HG03442 (cell line): Measurements from ENCODE around the gene ZNF175.

Experiments
- ATAC-seq: cut with Tn5 transposase; IDR thresholded peaks from one replicate; pipeline ENCODE4 v1.9.1; 2021; ENCODE audit warnings: mild to moderate bottlenecking, moderate library complexity; ENCODE audit not compliant: unreplicated experiment

ZNF175 gene

DNA sequence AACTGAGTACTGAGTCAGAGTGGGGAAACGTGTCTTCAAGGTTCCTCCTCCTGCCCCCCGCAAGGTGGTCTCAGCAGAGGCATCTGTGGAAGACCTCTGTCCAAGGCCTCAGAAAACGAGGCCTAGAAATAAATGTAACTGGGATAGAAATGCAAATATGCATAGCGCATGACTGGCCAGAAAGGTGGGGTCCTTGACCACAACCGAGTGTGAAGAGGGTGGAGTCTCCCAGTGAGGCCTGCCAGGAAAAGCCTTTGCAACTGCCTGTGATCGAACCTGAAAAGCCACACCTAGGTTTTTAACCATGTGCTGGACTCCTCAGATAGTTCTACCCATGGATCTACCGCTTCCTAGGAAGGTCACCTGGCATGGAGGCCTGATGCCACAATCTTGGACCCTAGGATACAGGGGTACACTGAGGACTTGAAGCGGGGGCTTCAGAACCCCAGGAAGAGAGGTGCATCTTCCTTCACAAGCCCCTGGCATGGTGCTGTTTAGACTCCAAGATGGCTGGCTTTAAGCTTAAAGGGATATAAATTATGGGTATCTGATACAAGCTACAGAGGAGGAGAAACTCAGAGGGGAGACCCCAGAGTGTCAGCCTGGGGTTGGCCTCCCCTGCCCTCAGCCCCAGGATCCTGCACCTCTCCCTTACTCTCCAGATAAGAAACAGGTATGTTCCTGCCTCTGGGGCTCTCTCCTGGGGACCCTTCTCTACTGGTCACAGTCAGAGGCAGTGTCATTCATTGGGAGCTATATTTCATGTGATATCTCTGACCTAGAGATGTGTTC lies 21.4 kb upstream of the ZNF175 start:
- no peak for ATAC-seq

DNA sequence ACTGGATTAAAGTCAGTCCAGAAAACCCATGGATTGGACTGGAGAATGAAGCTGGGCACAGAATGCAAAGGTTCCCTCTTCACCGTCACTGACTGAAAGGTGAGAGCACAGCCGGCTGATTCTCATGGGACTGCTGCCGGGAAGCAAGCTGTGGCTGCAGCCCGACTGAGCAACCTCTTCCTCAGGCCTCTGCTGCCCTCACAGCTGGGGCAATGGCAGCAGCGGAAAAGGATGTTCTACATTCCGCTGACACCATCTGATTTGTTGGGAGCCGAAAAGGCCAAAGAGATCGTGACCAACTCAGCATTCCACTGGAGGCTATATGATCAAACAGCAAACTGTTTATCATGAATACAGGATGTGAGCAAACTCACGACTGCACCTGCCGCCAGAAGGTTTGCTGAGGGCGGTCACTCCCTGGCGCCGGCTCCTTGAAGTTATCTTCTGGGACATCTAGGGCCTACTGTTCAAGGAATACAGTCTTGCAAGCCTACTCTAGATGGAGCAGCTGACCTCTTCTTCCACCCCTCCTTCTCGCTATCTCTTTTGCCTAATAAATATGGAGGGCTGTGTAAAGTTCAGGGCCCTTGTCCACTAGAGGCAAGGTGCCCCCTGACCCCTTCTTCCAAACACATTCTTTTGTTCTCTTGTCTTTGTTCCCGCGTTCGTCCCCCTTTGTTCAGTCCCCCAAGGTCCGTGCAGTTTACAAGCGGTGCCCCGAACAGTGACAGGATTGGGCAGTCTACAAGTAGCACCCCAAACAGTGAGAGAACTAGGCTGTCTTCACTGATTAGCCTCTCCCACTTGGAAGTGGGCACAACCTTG lies 20.0 kb upstream of the ZNF175 start:
- ATAC-seq, result no peak

DNA sequence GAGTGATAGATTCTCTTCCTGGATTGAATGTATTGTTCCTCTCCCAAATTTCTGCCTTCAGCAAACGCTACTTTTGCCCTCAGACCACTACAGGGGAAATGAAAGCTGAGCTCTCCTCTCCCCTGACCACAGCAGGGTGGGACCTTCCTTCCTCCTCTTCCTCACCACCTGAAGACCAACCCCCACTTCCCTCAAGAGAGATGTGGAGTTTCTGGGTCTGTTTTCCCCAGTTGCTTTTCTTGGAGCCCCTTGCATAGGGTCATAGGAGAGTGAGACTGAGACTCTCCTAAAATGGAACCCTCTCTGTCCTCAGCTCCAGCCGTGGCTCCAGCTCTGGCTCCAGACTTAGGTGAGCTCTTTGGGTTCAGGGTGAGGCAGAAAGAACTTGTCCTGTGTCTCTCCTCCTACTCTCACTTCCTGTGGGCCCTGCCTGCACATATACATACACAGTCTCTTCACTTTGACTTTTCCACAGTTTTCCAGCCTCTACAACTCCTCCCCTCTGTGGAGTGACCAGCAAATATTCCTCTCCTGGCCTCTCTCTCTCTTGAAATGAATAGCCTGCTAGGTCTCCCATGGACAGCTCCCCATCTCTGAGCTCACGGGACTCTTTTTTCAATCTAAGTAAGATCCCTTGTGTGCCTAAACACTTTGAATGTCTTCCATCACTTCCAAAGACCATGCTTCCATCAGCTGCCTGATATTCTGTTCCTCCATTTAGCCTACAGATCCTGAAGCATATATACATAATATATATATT lies 19.2 kb upstream of the ZNF175 start:
- ATAC-seq, result no peak

DNA sequence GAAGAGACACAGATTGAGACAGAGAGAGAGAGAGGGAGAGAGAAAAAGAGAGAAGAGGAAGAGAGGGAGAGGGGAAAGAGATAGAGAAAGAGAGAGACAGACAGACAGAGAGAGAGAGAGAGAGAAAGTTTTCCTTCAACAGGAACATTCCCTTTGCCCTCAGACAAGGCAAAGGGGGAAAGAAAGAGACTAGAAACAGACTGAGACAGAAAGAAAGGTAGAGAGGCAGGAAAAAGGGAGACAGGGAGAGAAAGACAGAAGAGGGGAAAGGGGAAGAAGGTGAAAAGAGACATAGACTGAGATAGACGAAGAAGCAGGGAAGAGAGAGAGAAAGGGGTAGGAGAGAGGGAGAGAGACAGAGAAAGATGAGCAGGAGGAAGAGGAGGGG lies 18.5 kb upstream of the ZNF175 start:
- ATAC-seq, result no peak

GRCh38 chr19:51552996-51553725 lies 17.9 kb upstream of the ZNF175 start:
- ATAC-seq, result no peak

DNA sequence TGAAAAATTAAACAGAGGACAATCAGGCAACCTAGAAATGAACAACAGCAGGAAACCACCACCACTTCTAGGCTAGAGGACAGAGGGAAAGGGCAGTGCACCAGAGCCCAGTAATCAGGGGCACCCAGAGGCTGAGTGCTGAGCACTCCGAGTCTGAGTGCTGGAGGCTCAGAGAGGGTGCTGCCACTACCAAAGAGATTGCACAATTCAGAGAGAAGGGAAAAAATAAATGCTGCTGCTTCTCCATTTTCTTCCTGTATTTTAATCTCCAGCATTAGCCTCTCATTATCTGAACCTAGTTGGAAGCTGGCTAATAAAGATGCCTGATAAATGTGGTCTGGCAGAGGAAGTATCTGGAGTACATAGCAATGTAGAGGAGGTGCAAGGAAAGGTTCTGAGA lies 11.8 kb upstream of the ZNF175 start:
- no peak for ATAC-seq

- no peak for ATAC-seq
Observed at GRCh38 chr19:51560339-51560738, 10.7 kb upstream of the ZNF175 start.

GRCh38 chr19:51564791-51565190 lies 6.3 kb upstream of the ZNF175 start:
- ATAC-seq, result no peak

DNA sequence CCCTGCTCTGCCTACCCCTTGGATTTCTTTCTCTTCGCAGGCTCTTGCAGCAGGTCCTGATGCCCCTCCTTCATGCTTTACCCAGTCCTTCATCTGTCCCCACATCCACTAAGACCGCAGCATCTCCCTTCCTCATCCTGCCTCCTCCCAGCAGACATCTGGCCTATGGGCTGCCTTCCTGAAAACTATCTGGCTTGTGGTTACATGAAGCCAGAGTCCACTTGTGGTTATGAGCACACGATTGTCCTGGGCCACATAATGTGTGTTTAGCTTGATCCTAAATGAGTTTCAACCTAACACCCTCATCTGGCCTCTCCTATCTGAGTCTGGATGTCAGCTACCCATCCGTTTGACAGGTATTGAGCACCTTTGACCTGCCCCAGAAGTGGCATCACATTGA lies 5.5 kb upstream of the ZNF175 start:
- ATAC-seq, result no peak

DNA sequence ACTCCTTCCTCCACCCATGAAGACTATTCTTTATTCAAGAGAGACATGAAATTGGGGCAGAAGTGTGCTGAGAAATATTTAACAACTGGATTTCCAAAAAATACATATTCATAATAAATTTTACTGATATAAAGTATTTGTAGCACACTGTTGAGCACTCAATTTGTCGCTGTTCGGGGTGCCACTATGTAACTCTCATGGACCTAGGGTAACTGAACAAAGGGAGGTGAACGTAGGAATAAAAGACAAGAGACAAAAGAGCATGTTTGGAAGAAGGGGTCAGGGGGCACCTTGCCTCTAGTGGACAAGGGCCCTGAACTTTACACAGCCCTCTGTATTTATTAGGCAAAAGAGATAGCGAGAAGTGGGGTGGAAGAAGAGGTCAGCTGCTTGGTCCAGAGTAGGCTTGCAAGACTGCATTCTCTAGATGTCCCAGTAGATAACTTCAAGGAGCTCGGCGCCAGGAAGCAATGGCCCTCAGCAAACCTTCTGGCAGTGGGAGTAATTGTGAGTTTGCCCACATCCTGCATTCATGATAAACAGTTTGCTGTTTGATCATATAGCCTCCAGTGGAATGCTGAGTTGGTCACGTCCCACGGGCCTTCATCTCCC lies 4.5 kb upstream of the ZNF175 start:
- ATAC-seq, result no peak

GRCh38 chr19:51567583-51567982 lies 3.5 kb upstream of the ZNF175 start:
- ATAC-seq, result no peak

- no peak for ATAC-seq
Observed at GRCh38 chr19:51568456-51568855, 2.6 kb upstream of the ZNF175 start.

GRCh38 chr19:51571599-51571998 lies 516 bp downstream of the ZNF175 start:
- no peak for ATAC-seq

GRCh38 chr19:51572410-51572809 lies 1.3 kb downstream of the ZNF175 start:
- ATAC-seq, result no peak

- ATAC-seq, result no peak
Observed at GRCh38 chr19:51572908-51573307, 1.8 kb downstream of the ZNF175 start.

- no peak for ATAC-seq
Observed at GRCh38 chr19:51573331-51573730, 2.2 kb downstream of the ZNF175 start.

DNA sequence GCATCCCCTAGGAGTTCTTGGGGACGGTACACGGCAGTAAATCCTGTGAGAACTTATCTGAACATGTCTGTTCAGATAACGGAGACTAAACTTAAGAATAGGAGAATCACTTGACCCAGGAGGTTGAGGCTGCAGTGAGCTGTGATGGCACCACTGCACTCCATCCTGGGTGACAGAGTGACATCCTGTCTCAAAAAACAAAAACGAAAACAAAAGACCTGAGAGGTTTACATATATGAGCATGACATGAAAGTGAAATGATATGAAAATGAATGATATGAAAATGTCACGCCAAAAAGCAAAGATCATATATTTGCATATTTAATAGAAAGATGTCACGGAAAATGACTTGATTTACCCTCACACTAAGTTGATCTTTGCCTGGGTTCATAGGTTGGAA lies 5.8 kb downstream of the ZNF175 start:
- ATAC-seq, result no peak

- ATAC-seq, result no peak
Observed at GRCh38 chr19:51586103-51586728, 15.1 kb downstream of the ZNF175 start.

- ATAC-seq, result no peak
Observed at GRCh38 chr19:51586799-51587198, 15.7 kb downstream of the ZNF175 start.
